SK-N-SH (cell line): ENCODE measurements around the gene LFNG. TPM values are rescaled to one million over a fixed set of nuclear protein-coding genes. Genes with fewer than 3 reads are reported as not detected.

Experiments
- CTCF ChIA-PET: fragments of 300-600, 350-600 bp; formaldehyde crosslinking; extraction: SDS; loops from one replicate; lab custom pipeline; 2021; lab: Yijun Ruan, JAX
- POLR2A ChIA-PET: fragments of 350-600 bp; sonication (Branson Sonifier 250); formaldehyde crosslinking; extraction: SDS; loops from one replicate; lab custom pipeline; 2020; ENCODE audit warnings: antibody characterized with exemption, inconsistent platforms; lab: Yijun Ruan, JAX
- DNase-seq: peaks from one replicate; pipeline ENCODE4 v3.0.0; 2012
- H2AFZ ChIP-seq: fragments of 200-600 bp; sonication (generic); 2 replicates; pipeline ENCODE4 v1.8.1; 2016; ENCODE audit warnings: antibody characterized with exemption, mild to moderate bottlenecking, low read depth
- H3F3A ChIP-seq: fragments of 200-600 bp; sonication (generic); replicated peaks from 2 replicates; pipeline ENCODE3; 2016; ENCODE audit warnings: antibody characterized with exemption, mild to moderate bottlenecking; ENCODE audit not compliant: insufficient read depth
- H3K27ac ChIP-seq, 2 experiments: fragments of 200-500 bp in 1 of 2; fragments of 200-600 bp in 1 of 2; sonication (Bioruptor generic) in 1 of 2; sonication (generic), shearing (Covaris generic) in 1 of 2; 2 replicates each; pipeline versions ENCODE4 v1.5.1 to v1.6.1; 2014 to 2016; ENCODE audit warnings: low read depth in 2 of 2, inconsistent platforms in 1 of 2, low read length in 1 of 2, mild to moderate bottlenecking in 1 of 2, mixed read lengths in 1 of 2
- H3K27me3 ChIP-seq: fragments of 200-600 bp; sonication (generic), shearing (Covaris generic); 2 replicates; pipeline ENCODE4 v1.6.1; 2016; ENCODE audit warnings: mixed run types; ENCODE audit not compliant: insufficient read depth
- H3K36me3 ChIP-seq, 2 experiments: fragments of 200-500 bp in 1 of 2; fragments of 200-600 bp in 1 of 2; sonication (Bioruptor generic) in 1 of 2; sonication (generic) in 1 of 2; replicated peaks in 1 of 2; 2 replicates each; pipeline versions ENCODE3 to v1.5.1; 2014 to 2016; ENCODE audit warnings: low read length in 1 of 2, mild to moderate bottlenecking in 1 of 2; ENCODE audit not compliant: insufficient read depth in 2 of 2, control insufficient read depth in 1 of 2
- H3K4me1 ChIP-seq, 2 experiments: fragments of 200-500 bp in 1 of 2; fragments of 200-600 bp in 1 of 2; sonication (Bioruptor generic) in 1 of 2; sonication (generic), shearing (Covaris generic) in 1 of 2; 2 replicates each; pipeline versions ENCODE4 v1.5.1 to v1.6.1; 2014 to 2016; ENCODE audit warnings: low read depth in 1 of 2, low read length in 1 of 2, mixed run types in 1 of 2; ENCODE audit not compliant: insufficient read depth in 2 of 2, control insufficient read depth in 1 of 2
- H3K4me2 ChIP-seq: fragments of 200-600 bp; sonication (generic), shearing (Covaris generic); 2 replicates; pipeline ENCODE4 v1.6.1; 2017; ENCODE audit warnings: mixed run types
- H3K4me3 ChIP-seq, 2 experiments: fragments of 200-500 bp in 1 of 2; fragments of 200-600 bp in 1 of 2; sonication (Bioruptor generic) in 1 of 2; sonication (generic), shearing (Covaris generic) in 1 of 2; 2 replicates each; pipeline versions ENCODE4 v1.5.1 to v1.8.1; 2014 to 2016; ENCODE audit warnings: low read depth in 2 of 2, inconsistent platforms in 1 of 2, low read length in 1 of 2, mild to moderate bottlenecking in 1 of 2, mixed read lengths in 1 of 2, moderate library complexity in 1 of 2
- H3K79me2 ChIP-seq: fragments of 200-600 bp; sonication (generic); 2 replicates; pipeline ENCODE4 v1.8.1; 2017; ENCODE audit warnings: mild to moderate bottlenecking; ENCODE audit not compliant: insufficient read depth
- H3K9ac ChIP-seq: fragments of 200-600 bp; sonication (generic); 2 replicates; pipeline ENCODE4 v1.6.1; 2017; ENCODE audit warnings: mixed run types
- H3K9me2 ChIP-seq: fragments of 200-600 bp; sonication (generic); 2 replicates; pipeline ENCODE4 v1.6.1; 2017; ENCODE audit warnings: mixed run types
- H3K9me3 ChIP-seq: fragments of 200-600 bp; sonication (generic); 2 replicates; pipeline ENCODE4 v1.6.1; 2017; ENCODE audit warnings: mixed run types, mild to moderate bottlenecking, moderate library complexity
- H4K20me1 ChIP-seq: fragments of 200-600 bp; sonication (generic); 2 replicates; pipeline ENCODE4 v1.6.1; 2017; ENCODE audit warnings: mild to moderate bottlenecking, mixed run types; ENCODE audit not compliant: insufficient read depth
- ELF1 ChIP-seq: IDR thresholded peaks from 2 replicates; pipeline ENCODE4 v1.4.0; 2012
- EP300 ChIP-seq, 2 experiments: IDR thresholded peaks; 2 replicates each; pipeline versions ENCODE4 v1.4.0 to v1.6.1; 2012; ENCODE audit warnings: borderline replicate concordance in 1 of 2, low read depth in 1 of 2, low read length in 1 of 2
- FOXM1 ChIP-seq: IDR thresholded peaks from 2 replicates; pipeline ENCODE4 v1.4.0; 2012; ENCODE audit warnings: low read depth, mild to moderate bottlenecking
- GABPA ChIP-seq: IDR thresholded peaks from 2 replicates; pipeline ENCODE4 v1.4.0; 2012; ENCODE audit warnings: low read depth, mild to moderate bottlenecking
- MEF2A ChIP-seq: IDR thresholded peaks from 2 replicates; pipeline ENCODE4 v1.4.0; 2012; ENCODE audit warnings: low read depth, borderline replicate concordance
- NFIC ChIP-seq: IDR thresholded peaks from 2 replicates; pipeline ENCODE4 v1.4.0; 2012; ENCODE audit warnings: borderline replicate concordance
- NRF1 ChIP-seq: IDR thresholded peaks from 2 replicates; pipeline ENCODE4 v1.6.1; 2012; ENCODE audit warnings: low read depth, mild to moderate bottlenecking, low read length
- RAD21 ChIP-seq: IDR thresholded peaks from 2 replicates; pipeline ENCODE4 v1.6.1; 2012; ENCODE audit warnings: mild to moderate bottlenecking, low read length
- RCOR1 ChIP-seq: fragments of 150-350 bp; IDR thresholded peaks from 2 replicates; pipeline ENCODE4 v1.6.1; 2017; ENCODE audit warnings: antibody characterized with exemption, low read length
- REST ChIP-seq: IDR thresholded peaks from 2 replicates; pipeline ENCODE4 v1.6.1; 2012; ENCODE audit warnings: mild to moderate bottlenecking, low read depth, low read length, moderate library complexity
- RXRA ChIP-seq: IDR thresholded peaks from 2 replicates; pipeline ENCODE4 v1.4.0; 2012; ENCODE audit warnings: low read depth, mild to moderate bottlenecking, borderline replicate concordance
- SMC3 ChIP-seq: IDR thresholded peaks from 2 replicates; pipeline ENCODE4 v1.6.1; 2012; ENCODE audit warnings: low read depth, low read length, improper control_type of control experiment
- TAF1 ChIP-seq: IDR thresholded peaks from 2 replicates; pipeline ENCODE4 v1.6.1; 2012; ENCODE audit warnings: low read depth, mild to moderate bottlenecking, low read length, moderate library complexity, borderline replicate concordance
- TCF12 ChIP-seq: IDR thresholded peaks from 2 replicates; pipeline ENCODE4 v1.4.0; 2012
- USF2 ChIP-seq: fragments of 150-350 bp; IDR thresholded peaks from 2 replicates; pipeline ENCODE4 v1.6.1; 2017; ENCODE audit warnings: antibody characterized with exemption, low read length, low read depth, borderline replicate concordance
- WGBS: methylation state at CpG from one replicate; pipeline ENCODE4 v1.1.6; 2017; ENCODE audit warnings: low lambda C conversion rate; 5-methylcytosine and 5-hydroxymethylcytosine counted together
- polyA plus RNA-seq, 3 experiments: library from polyadenylated mRNA; depleted of rRNA; stranded (reverse); fragments of >200 nt; gene quantifications; 2 replicates each; pipeline ENCODE4 v1.2.3, GENCODE V29; 2012
- TF ChIP-seq, protein P1 (sequence below): fragments of 150-350 bp; IDR thresholded peaks from 2 replicates; pipeline ENCODE4 v1.6.1; 2016; ENCODE audit warnings: mild to moderate bottlenecking, low read depth, low read length

Gene LFNG
- polyA plus RNA-seq, 1 of the 3 experiments (the other 2 are of a cell fraction), result 9.4 TPM

DNA sequence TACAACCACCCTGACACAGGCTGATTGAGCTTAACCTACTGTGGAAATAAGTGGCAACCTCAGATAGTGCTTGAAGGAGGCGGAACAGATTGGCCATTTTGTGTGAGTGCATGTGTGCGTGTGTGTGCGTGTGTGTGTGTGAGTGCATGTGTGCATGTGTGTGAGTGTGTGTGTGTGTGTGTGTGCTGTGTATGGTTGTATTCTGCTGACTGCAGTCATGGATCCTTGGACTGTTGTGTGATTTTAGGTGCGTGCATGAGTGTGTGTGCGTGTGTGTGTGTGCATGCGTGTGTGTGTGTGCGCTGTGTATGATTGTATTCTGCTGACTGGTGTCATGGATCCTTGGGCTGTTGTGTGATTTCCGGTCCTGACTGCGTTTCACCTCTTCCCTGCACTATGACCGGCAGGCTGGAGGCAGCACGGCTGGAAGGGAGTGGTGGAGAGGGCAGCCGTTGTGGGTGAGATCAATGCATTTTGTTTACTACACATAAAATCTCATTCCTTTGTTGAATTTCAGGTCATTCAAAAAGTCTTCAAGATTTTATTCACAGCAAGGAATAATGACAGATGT is 45.5 kb downstream of the LFNG start:
- H3K36me3 ChIP-seq, result peaks cover 2 to 8% of the 10 kb centered on the region in 2 experiments
- H2AFZ ChIP-seq, result no peak overlapping the region
- ChIA-PET POLR2A (no interaction called here), CTCF (no interaction called here)
- H3K79me2 ChIP-seq, result peaks cover 37% of the 10 kb centered on the region; the same call in 1 of the 2 replicates
- no peaks in the 10 kb centered on the region for H3K27me3 ChIP-seq
- WGBS, result 97% methylated on average over 12 of the region's 12 CpGs
- H3K4me2 ChIP-seq, result no peak overlapping the region
- peaks cover 0 to 2% of the 10 kb centered on the region in 2 experiments; a peak in 1 of 4 replicates for H3K4me1 ChIP-seq
- H3K4me3 ChIP-seq, result no peak overlapping the region
- TF ChIP-seq GABPA (no peak), NRF1 (no peak), TCF12 (no peak)
- DNase-seq, result no peak
- H4K20me1 ChIP-seq, result no peaks in the 10 kb centered on the region
- H3F3A ChIP-seq, result peaks cover 9% of the 10 kb centered on the region
- H3K9me2 ChIP-seq, result no peaks in the 10 kb centered on the region
- no peak overlapping the region for H3K27ac ChIP-seq
- H3K9me3 ChIP-seq, result no peaks in the 10 kb centered on the region
- H3K9ac ChIP-seq, result no peak overlapping the region

DNA sequence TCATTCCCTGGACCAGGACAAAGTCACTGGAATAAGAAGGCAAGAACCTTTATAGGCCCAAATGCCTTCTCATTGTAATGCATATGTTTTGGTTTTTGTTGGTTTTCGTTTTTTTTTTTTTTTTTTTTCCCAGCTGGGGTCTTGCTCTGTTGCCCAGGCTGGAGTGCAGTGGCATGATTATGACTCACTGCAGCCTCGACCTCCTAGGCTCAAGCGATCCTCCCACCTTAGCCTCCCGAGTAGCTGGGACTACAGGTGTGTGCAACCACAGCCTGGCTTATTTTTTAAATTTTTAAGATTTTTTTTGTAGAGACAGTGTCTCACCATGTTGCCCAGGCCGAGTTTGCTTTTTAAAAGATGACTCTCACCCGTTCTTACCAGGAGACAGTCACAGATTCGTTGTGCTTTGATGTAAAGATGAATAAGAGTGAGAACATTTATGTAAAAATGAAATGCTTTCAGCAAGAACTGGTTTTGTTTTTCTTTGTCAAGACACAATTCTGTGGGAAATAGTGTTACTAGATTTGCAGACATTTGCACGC is 46.8 kb downstream of the LFNG start:
- Histone ChIP-seq H3K27me3 (no peaks in the 10 kb centered on the region), H3K9ac (no peak overlapping the region), H3K79me2 (peaks cover 32% of the 10 kb centered on the region; the same call in 1 of the 2 replicates), H3K36me3 (peaks cover 2 to 8% of the 10 kb centered on the region in 2 experiments), H2AFZ (no peak overlapping the region), H4K20me1 (no peaks in the 10 kb centered on the region), H3K9me2 (no peaks in the 10 kb centered on the region), H3K4me2 (no peak overlapping the region), H3K4me1 (no peaks in the 10 kb centered on the region), H3K27ac (no peak overlapping the region), H3K9me3 (no peaks in the 10 kb centered on the region), H3K4me3 (no peak overlapping the region), H3F3A (peaks cover 7% of the 10 kb centered on the region)
- no peak for DNase-seq
- no peak for TF ChIP-seq REST
- no peak for TF ChIP-seq USF2
- TF ChIP-seq MEF2A, result no peak
- TF ChIP-seq EP300 (IDR thresholded peaks at IDR 0.05; ENCODE audit: borderline replicate concordance in 1 of 2, low read depth in 1 of 2, low read length in 1 of 2), result no peak
- TF ChIP-seq FOXM1, result no peak
- TF ChIP-seq, protein P1, sequence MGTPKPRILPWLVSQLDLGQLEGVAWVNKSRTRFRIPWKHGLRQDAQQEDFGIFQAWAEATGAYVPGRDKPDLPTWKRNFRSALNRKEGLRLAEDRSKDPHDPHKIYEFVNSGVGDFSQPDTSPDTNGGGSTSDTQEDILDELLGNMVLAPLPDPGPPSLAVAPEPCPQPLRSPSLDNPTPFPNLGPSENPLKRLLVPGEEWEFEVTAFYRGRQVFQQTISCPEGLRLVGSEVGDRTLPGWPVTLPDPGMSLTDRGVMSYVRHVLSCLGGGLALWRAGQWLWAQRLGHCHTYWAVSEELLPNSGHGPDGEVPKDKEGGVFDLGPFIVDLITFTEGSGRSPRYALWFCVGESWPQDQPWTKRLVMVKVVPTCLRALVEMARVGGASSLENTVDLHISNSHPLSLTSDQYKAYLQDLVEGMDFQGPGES, result no peak
- no peak for TF ChIP-seq NFIC
- TF ChIP-seq RCOR1, result no peak
- TF ChIP-seq ELF1, result no peak
- TF ChIP-seq TAF1, result no peak
- no peak for TF ChIP-seq RXRA
- no peak for TF ChIP-seq TCF12
- no peak for TF ChIP-seq SMC3
- TF ChIP-seq RAD21, result no peak
- WGBS, result 78% methylated on average over 8 of the region's 8 CpGs
- ChIA-PET POLR2A (interaction anchor here (0.7 kb wide), 1 partner anchor 169 kb away, joined by 4 read pairs; no protein-coding TSS in a partner anchor), CTCF (interaction anchor here (0.6 to 3.1 kb wide), 11 partner anchors 8 to 116 kb away, joined by 3 to 14 read pairs (median 4); partner anchors contain the start of gene IQCE)
